Hepatocyte (in vitro differentiated cells): ENCODE results near the gene CDO1. TPM values are rescaled to one million over a fixed set of nuclear protein-coding genes. Genes with fewer than 3 reads are reported as not detected.

Experiments
- DNase-seq: peaks from one replicate; pipeline ENCODE4 v3.0.0-alpha.2; 2016; ENCODE audit warnings: low spot score
- H2AFZ ChIP-seq: fragments of 200-600 bp; sonication (generic); 2 replicates; pipeline ENCODE4 v1.6.0; 2016; ENCODE audit warnings: antibody characterized with exemption, mild to moderate bottlenecking
- H3K27ac ChIP-seq: fragments of 200-600 bp; sonication (generic); 2 replicates; pipeline ENCODE4 v1.5.1; 2016; ENCODE audit warnings: mild to moderate bottlenecking
- H3K27me3 ChIP-seq: fragments of 200-600 bp; sonication (generic); 2 replicates; pipeline ENCODE4 v1.6.1; 2016
- H3K36me3 ChIP-seq: fragments of 200-600 bp; sonication (generic); replicated peaks from 2 replicates; pipeline ENCODE4 v1.5.1; 2016; ENCODE audit warnings: low read depth; ENCODE audit not compliant: insufficient read depth
- H3K4me1 ChIP-seq: fragments of 200-600 bp; sonication (generic); 2 replicates; pipeline ENCODE4 v1.5.1; 2016; ENCODE audit warnings: mild to moderate bottlenecking, moderate library complexity; ENCODE audit not compliant: insufficient read depth
- H3K4me2 ChIP-seq: fragments of 200-600 bp; sonication (generic); 2 replicates; pipeline ENCODE4 v1.6.0; 2016
- H3K4me3 ChIP-seq: fragments of 200-600 bp; sonication (generic); 2 replicates; pipeline ENCODE4 v1.5.1; 2016; ENCODE audit warnings: mild to moderate bottlenecking
- H3K79me2 ChIP-seq: fragments of 200-600 bp; sonication (generic); 2 replicates; pipeline ENCODE4 v1.6.0; 2017; ENCODE audit warnings: mild to moderate bottlenecking
- H3K9me2 ChIP-seq: fragments of 200-600 bp; sonication (generic); replicated peaks from 2 replicates; pipeline ENCODE4 v1.6.0; 2017; ENCODE audit warnings: mild to moderate bottlenecking; ENCODE audit not compliant: insufficient read depth
- H3K9me3 ChIP-seq: fragments of 200-600 bp; sonication (generic); 2 replicates; pipeline ENCODE4 v1.5.1; 2016; ENCODE audit warnings: low read depth, mild to moderate bottlenecking
- H4K20me1 ChIP-seq: fragments of 200-600 bp; sonication (generic); 2 replicates; pipeline ENCODE4 v1.6.0; 2016; ENCODE audit warnings: mild to moderate bottlenecking; ENCODE audit not compliant: insufficient read depth, poor library complexity, severe bottlenecking
- CTCF ChIP-seq: fragments of 200-600 bp; sonication (generic); IDR thresholded peaks from 2 replicates; pipeline ENCODE4 v1.5.1; 2016; ENCODE audit warnings: antibody characterized with exemption, mild to moderate bottlenecking; ENCODE audit not compliant: poor library complexity
- EZH2 ChIP-seq: fragments of 200-600 bp; sonication (generic); IDR thresholded peaks from 2 replicates; pipeline ENCODE4 v1.6.1; 2016; ENCODE audit warnings: antibody characterized with exemption, mild to moderate bottlenecking, borderline replicate concordance
- EZH2phosphoT487 ChIP-seq: fragments of 200-600 bp; sonication (generic); IDR thresholded peaks from one replicate; pipeline ENCODE4 v1.6.1; 2018; ENCODE audit warnings: antibody characterized with exemption, mild to moderate bottlenecking, low read depth, moderate library complexity; ENCODE audit not compliant: unreplicated experiment, severe bottlenecking
- whole genome bisulfite sequencing: methylation state at CpG from one replicate; pipeline ENCODE4 v1.1.6; 2016; ENCODE audit warnings: low lambda C conversion rate; ENCODE audit errors: missing lambda C conversion rate; 5-methylcytosine and 5-hydroxymethylcytosine counted together
- polyA plus RNA-seq: library from polyadenylated mRNA; unstranded; fragments of >200 nt; fragmentation: Nextera tagmentation; extraction: Ambion mirVana; gene quantifications from 2 replicates; pipeline ENCODE4 v1.2.1, GENCODE V29; 2016
- total RNA-seq: library from RNA; depleted of rRNA; stranded (reverse); fragments of >200 nt; gene quantifications from 2 replicates; pipeline ENCODE4 v1.2.3, GENCODE V29; 2014

Gene CDO1
- total and polyA plus RNA-seq, 2 experiments from 2014 or later = 17.5 to 29.8 TPM

- Histone ChIP-seq H4K20me1 (peaks cover 57% of the 10 kb centered on the region), H3K4me2 (no peak overlapping the region)
Observed at GRCh38 chr5:115847290-115847689, 30.8 kb upstream of the CDO1 start.

GRCh38 chr5:115844321-115844817 is 27.9 kb upstream of the CDO1 start:
- H4K20me1 ChIP-seq = peaks cover 59% of the 10 kb centered on the region
- H3K9me3 ChIP-seq = no peaks in the 10 kb centered on the region
- no peak for DNase-seq
- no peaks in the 10 kb centered on the region for H3K27me3 ChIP-seq
- H3K4me2 ChIP-seq = peak overlapping the region; percentile 91
- no peak overlapping the region for H2AFZ ChIP-seq
- no peak overlapping the region for H3K4me3 ChIP-seq
- peaks cover 90% of the 10 kb centered on the region for H3K79me2 ChIP-seq
- TF ChIP-seq EZH2phosphoT487 (no peak), EZH2 (no peak), CTCF (no peak)
- no peak overlapping the region for H3K27ac ChIP-seq
- peaks cover 21% of the 10 kb centered on the region for H3K4me1 ChIP-seq
- H3K36me3 ChIP-seq = no peaks in the 10 kb centered on the region
- H3K9me2 ChIP-seq = no peaks in the 10 kb centered on the region
- WGBS = 62% methylated on average over 7 of the region's 7 CpGs

More at GRCh38 chr5:115847290-115847689, 30.8 kb upstream of the CDO1 start:
- no peak overlapping the region for H2AFZ ChIP-seq
- no peak for TF ChIP-seq CTCF
- no peak for TF ChIP-seq EZH2phosphoT487
- no peak for TF ChIP-seq EZH2
- no peaks in the 10 kb centered on the region for H3K27me3 ChIP-seq
- H3K79me2 ChIP-seq = peaks cover 97% of the 10 kb centered on the region
- peaks cover 16% of the 10 kb centered on the region for H3K4me1 ChIP-seq
- no peaks in the 10 kb centered on the region for H3K9me3 ChIP-seq
- no peaks in the 10 kb centered on the region for H3K9me2 ChIP-seq
- H3K4me3 ChIP-seq = no peak overlapping the region
- no peak for DNase-seq
- no peak overlapping the region for H3K27ac ChIP-seq
- 93% methylated on average over 7 of the region's 7 CpGs for WGBS
- H3K36me3 ChIP-seq = no peaks in the 10 kb centered on the region

GRCh38 chr5:115843444-115844130 is 27.1 kb upstream of the CDO1 start:
- Histone ChIP-seq H3K36me3 (no peaks in the 10 kb centered on the region), H3K79me2 (peaks cover 89% of the 10 kb centered on the region), H3K4me1 (peaks cover 25% of the 10 kb centered on the region), H3K4me3 (peak overlapping the region; percentile 72), H3K27ac (no peak overlapping the region), H4K20me1 (peaks cover 62% of the 10 kb centered on the region), H3K9me3 (no peaks in the 10 kb centered on the region), H3K27me3 (no peaks in the 10 kb centered on the region), H2AFZ (no peak overlapping the region), H3K9me2 (no peaks in the 10 kb centered on the region), H3K4me2 (peak overlapping the region; percentile 91)
- no peak for DNase-seq
- 83% methylated on average over 6 of the region's 6 CpGs for WGBS
- TF ChIP-seq CTCF = no peak
- no peak for TF ChIP-seq EZH2
- TF ChIP-seq EZH2phosphoT487 = no peak
